ENCODE results near the gene TRANK1.
A peak's percentile ranks its signal among the peaks of the same experiment; 100 is the strongest.
"Not testable (repeated sequence)": the region's sequence is repeated elsewhere in the genome, so short reads cannot be mapped to it uniquely, and the experiment has no call there.

Gene TRANK1

DNA sequence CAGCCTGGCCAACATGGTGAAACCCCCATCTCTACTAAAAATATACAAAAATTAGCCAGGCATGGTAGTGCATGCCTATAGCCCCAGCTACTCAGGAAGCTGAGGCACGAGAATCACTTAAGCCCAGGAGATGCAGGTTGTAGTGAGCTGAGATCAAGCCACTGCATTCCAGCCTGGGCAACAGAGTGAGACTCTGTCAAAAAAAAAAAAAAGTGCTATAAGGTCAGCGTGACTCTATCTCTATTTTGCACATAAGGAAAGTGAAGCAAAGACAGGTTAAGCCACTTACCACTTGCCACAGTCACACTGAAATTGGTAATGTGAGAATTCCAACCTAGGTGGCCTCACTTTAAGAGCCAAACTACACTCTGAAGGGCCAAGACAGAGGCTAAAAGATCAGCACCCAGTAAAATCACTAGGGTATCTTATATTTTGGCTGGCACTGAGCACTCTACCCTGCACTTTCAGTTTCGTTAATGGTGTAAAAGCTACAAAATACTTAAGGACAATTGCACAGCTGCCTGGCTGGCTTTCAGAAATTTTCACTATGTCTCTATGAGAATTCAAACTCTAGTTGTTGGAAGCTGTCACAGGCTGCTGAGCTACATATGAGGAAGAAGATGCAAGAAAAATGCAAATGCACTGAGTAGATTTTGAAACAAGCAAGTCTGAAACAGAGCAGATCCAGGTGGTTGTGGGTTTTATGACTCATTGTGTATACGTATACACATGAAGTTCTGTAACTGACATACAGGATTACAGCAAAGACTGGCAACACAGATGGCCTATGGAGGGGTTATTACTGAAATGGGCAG is 32.7 kb downstream of the TRANK1 start:
- peak; percentile 92 for DNase-seq

- no peak for DNase-seq
Measured at GRCh38 chr3:36909666-36910065, 35.2 kb downstream of the TRANK1 start.

DNA sequence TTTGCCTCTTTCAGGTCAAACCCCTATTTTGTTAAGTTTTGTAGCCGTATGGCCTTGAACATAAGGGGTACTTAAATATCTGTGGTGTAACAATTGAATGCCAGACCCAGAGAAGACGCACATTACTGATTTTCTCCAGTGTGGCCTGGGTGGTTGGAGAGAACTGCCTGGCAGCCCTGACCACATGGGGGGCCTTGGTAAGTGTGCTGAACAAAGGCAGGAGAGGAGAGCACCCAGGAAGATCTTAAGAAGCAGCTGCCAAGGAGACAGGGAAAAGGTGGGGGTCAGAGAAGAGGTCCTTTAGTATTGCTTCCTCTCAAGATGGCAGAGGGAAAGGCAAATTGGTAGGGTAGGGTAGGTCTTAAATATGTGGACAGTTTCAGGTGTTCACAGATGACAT is 35.7 kb downstream of the TRANK1 start:
- no peak for DNase-seq

DNA sequence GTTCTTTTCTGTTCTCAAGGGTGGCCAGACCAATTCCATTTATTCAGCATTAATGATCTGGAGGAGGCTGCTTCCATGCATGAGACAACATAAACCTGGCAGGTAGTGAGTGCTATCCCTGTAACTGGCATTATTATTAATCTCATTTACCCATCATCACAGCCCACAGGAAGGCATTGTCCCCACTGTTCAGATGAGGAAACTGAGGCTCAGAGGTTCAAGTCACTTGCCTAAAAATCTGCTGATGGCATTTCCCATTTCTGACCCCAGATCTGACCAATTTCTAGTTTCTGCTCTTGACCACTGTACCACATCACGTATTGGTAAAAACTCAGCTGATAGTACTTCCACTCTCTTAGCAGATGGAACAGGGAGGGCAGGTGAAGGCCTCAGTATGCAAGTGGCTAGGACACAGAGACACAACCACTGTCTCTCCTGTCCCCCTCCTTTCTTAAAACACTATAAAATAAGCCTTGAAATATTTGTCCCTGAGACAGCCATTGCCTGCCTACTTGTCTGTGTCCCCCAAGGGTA is 36.1 kb downstream of the TRANK1 start:
- DNase-seq: no peak

GRCh38 chr3:36907911-36908646 is 36.8 kb downstream of the TRANK1 start:
- peak; percentile 86 for DNase-seq

DNA sequence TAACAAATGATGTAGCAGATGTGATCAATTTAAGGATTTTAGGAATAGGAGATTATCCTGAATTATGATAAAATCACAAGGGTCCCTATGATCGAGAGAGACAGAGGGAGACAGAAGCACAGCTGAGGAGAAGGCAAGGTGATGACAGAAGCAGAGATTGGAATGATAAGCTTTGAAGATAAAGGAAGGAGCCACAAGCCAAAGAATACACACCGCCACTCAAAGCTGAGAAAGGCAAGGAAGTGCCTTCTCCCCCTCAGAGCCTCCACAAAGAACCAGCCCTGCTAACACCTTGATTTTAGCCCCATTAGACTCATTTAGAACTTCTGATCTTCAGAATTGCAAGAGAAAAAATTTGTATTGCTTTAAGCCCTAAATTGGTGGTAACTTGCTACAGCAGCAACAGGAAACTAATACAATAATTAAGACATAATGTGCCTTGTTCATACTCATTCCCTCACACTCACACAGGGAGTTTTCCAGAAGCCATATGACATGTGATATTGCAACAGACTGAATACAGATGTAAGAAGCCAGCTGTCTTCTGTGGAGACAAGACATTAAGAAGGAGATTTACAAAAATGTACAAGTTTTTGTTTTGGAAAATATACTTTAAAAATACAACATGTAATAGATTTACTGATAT is 38.2 kb downstream of the TRANK1 start:
- DNase-seq: no peak

DNA sequence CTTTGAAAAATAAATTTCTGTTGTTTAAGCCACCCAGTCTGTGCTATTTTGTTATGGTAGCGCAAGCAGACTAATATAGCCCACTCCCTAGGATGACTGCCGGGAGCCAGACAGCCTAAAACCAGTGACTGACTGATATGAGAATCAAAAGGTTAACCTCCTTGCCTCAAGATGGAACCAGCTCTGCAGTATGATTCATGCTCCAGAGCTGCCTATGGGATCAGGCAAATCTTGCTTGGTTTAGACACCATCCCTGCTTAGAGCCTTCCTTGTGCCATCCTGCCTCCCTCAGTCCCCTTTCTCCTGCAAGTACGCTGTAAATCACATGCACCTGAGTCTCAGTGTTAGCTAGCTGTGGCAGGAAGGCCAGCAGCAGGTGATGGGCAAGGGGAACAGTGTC is 39.3 kb downstream of the TRANK1 start:
- DNase-seq: no peak

DNA sequence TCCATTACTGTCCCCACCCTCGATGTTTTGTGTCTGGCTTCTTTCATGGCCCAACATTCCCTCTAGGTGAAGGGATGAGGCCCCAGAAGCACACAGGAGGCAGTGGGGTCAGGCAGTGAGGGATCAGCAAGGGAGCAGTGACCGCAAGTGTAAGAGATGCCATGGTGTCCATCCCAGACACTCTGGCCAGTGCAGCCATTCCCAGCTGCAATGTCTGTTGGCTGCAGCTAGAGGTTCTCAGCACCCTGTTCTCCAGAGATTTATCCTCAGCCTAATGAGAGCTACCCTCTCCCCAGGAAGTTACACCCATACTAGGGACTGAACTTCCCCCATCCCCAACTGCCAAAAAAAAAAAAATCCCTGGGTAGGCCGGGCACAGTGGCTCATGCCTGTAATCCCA is 40.2 kb downstream of the TRANK1 start:
- no peak for DNase-seq

DNA sequence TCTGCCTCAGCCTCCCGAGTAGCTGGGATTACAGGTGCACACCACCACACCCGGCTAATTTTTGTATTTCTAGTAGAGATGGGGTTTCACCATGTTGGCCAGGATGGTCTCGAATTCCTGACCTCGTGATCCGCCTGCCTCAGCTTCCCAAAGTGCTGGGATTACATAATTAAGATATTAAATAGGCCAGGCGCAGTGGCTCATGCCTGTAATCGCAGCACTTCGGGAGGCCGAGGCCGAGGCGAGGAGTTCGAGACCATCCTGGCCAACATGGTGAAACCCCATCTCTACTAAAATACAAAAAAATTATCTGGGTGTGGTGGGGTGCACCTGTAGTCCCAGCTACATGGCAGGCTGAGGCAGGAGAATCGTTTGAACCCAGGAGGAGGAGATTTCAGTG is 40.8 kb downstream of the TRANK1 start:
- DNase-seq: not testable (repeated sequence)

DNA sequence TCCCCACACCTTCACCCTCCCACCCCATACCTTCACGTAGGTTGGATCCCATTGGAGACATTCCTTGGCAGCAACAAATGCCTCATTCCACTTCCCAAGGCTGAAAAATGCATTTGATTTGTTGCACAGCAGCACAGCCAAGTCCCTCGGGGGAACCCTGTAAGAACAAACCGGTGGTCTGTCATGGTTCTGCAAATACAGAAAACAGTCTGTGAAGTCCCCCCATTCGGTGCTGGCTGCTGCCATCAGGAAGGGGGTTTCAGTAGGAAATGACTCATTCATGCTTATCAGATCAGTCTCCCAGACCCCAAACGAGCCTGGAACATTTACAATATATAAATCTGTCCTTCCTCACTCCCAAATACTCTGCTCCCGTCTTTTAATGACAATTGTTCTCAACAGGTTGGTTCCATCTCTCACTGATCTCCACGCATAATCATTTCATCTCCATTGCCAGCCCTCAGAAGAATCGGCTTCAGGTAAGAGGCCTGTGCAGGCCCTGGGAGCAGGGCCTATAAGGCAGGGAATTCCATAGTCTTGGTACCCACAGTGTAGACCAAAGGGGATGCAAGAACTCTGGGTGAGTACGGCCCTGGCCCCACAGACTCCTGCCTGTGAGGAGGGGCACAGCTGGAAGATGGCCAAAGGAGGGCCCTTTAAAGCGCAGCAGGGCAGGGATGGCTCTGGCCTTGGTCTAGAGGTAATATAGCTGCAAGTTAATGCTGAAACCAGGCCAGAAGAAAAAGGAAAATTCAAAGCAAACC is 41.6 kb downstream of the TRANK1 start:
- no peak for DNase-seq

- no peak for DNase-seq
Measured at GRCh38 chr3:36901588-36901987, 43.3 kb downstream of the TRANK1 start.

DNA sequence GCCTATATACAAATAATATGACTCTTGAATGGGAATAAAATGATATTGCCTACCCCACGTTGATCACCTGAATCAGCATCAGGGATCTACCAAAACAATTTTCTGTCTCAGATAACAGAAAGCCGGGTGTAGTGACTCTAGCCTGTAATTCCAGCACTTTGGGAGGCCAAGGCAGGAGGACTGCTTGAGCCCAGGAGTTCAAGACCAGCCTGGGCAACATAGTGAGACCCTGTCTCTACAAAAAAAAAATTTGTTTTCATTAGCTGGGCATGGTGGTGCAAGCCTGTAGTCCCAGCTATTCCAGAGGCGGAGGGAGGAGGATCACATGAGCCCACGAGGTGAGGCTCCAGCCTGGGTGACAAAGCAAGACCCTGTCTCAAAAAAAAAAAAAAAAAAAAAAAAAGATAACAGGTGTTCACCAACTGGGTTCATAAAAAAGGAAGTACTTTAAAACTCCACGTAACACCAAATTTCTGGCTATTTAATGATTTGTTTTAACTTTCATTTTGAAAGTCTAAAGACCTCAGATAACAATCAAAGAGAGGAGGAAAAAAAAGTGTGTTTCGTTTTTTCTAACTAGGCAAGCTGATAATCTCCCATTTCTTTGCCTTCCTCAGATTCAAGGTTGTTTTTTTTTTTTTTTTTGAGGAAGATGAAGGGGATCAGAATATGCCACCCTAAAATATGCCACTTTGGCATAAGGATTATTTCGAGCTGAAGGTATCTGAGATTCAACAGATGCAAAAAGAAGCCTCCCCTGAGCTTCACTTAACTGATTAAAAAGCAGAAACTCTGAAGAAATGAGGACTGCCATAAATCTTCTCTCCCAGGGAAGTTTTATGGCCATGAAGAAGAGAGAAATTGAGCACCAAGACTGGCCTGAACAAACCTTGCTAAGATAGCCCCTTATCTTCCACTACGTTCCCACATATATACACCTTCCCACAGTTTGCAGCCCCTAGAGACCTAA is 44.1 kb downstream of the TRANK1 start:
- no peak for DNase-seq

- DNase-seq: no peak
Measured at GRCh38 chr3:36895496-36896409, 49.1 kb downstream of the TRANK1 start.

DNA sequence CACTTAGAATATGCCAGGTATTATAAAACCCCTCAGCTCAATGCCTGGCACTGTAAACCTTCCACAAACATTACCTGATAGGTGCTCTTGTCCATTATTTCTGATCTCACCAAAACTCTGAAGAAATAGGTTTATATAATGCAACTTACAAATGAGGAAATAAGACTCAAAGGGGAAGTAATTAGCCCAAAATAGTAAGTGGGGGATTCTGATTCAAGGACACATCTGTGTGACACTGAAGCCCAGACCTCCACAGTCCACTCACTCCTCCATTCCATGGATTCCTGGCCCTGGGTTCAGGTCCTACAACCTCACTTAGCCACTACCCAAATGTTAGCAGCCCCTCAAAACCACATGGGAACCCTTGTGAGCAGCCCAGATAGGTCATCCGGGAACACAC is 49.9 kb downstream of the TRANK1 start:
- no peak for DNase-seq

DNA sequence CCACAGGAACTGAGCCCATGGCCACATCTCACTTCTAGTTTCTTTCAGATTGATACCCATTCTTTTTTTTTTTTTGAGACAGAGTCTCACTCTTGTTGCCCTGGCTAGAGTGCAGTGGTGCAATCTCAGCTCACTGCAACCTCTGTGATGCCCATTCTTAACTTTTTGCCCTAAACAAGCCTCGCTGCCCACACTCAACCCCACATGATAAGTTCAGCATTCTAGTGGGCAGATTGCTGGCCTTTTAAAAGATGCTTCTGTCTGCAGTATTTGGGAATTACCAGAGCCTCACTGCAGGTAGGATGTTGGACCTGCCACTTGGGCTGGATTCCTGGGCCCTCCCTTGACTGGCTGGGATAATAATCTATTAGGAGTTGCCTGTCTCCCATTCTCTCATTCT is 51.0 kb downstream of the TRANK1 start:
- DNase-seq: no peak

DNA sequence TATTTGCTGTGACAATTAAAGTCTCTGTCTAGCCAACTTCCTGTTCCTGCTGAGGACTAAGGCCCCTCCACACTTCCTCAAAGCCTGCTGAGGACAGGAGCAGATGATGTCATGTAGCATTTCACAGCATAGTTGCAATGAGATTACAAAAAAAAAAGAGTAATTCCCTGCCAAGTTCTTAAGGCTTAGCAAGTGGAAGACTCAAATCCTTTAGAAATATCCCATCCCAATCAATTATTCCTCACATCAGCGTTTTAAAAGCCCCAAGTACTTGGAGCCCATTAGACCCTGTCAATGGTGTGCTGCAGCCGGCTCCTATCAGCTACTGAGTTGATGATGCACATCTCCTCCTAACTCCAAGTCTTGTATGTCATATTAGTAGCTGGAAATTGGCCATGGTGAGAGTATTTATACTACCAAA is 51.7 kb downstream of the TRANK1 start:
- DNase-seq: peak; percentile 60

DNA sequence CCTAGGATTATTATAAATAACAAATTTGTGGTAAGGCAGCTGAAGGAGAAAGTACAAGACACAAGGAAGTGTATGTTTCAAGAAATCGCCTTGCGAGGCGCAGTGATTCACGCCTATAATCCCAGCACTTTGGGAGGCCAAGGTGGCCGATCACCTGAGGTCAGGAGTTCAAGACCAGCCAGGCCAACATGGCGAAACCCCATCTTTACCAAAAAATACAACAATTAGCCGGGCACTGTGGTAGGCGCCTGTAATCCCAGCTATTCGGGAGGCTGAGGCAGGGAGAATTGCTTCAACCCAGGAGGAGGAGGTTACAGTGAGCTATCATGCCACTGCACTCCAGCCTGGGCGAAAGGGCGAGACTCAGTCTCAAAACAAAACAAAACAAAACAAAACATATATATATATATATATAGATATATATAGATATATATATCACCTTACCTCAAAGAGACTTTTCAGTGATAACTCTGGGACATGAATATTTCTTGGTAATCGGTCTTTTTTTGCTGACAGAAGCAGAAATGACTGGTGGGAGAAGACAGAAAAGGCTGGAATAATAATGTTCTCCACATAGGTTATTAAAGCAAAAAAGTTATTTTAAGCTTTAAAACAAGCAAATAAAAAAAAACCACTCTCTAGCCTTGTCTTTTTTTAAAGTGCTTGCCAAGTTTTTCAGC is 52.3 kb downstream of the TRANK1 start:
- no peak for DNase-seq

- no peak for DNase-seq
Measured at GRCh38 chr3:36891701-36892160, 53.1 kb downstream of the TRANK1 start.

DNA sequence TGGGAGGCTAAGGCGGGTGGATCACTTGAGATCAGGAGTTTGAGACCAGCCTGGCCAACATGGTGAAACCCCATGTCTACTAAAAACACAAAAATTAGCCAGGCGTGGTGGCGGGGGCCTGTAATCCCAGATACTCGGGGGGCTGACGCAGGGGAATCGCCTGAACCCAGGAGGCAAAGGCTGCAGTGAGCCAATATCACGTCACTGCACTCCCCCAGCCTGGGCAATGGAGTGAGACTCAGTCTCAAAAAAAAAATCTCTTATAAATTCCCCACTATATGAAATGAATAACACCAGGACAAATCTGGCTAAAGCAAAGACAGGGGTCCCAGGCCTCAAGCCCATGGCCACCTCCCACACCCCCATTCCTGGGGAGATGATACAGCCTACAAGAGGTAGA is 53.8 kb downstream of the TRANK1 start:
- not testable (repeated sequence) for DNase-seq

DNA sequence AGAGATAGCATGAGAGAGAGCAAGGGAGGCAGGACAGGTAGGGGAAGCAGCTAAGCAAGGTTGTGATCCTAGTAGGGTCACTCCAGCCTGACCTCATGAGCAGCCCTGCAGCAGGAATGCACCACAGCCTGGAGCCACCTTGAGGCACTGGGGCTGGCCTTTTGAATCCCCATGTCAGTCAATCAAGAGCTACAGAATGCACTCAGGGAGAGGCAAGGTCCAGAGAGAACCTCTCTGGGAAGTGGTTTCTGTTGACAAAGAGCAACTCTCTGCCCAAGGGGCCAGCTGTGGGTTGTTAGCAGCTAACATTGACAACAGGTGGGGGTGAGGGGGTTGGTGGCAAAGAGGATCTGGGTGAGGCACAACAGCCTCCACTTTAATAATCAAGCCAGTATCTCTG is 54.6 kb downstream of the TRANK1 start:
- DNase-seq: no peak

All from RPMI8226 (cell line).